ENCODE data around the gene ASAP3.

ASAP3 gene

DNA sequence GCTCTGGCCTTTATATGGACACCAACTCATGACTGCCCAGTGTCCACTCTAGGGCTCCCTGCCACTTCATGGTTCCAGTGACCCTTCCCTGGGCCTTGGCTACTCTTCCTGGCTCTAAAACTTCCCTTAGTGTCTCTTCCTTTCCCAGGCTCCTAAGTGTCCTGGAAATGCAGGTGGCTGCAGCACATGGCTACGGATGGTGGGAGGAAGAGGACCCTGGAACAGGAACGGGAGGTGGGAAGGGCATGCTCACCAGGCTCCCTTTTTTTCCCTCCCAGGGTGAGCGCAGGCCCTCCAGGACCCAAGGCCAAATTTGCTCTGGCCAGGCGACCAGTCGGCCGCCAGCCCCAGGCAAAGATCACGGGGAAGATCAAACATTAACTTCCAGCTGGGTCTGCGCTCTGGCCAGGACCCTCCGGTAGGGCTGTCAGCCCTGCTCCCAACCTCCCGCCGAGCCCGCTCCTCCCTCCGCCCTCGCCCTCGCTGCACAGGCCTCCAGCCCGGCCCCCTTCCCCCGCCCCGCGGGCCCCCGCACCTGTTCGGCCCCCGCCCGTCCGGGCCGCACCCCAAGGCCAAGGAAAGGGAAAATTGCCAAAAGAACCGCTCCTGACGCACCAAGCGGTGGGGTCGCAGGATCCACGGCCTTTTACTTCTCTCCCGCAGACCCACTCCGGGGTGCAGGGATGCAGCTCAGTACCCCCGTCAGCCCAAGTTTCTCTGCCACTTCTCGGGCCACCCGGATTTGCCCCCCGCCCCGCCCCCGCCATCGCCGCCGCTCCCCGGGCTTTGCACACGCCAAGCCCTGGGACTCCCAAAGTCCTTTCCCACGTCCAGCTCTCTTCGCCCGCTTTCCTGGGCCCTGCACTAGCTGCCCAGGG, 60.3 kb downstream of the ASAP3 start:
- no peak for DNase-seq (ENCODE audit: low read depth in 2 of 2)

DNA sequence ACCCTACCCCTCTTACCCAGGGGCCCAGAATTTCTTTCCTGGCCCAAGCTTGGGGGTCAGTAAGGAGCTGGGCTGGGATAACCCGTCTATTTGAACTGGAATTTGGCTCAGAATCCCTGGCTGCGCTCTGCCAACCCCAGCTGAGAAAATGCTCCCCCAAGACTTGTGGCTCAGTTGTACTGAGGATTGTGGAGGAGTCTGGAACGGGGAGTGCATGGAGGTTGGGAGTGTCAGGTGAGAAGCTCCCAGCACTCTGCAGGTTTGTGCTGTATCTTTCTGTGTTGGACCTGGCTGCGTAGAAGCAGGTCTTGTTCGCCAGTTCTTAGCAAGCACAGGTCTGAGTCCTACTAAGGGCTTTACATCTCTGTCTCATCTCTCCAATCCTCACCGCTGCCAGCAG, 61.0 kb downstream of the ASAP3 start:
- no peak for DNase-seq (ENCODE audit: low read depth in 2 of 2)

DNA sequence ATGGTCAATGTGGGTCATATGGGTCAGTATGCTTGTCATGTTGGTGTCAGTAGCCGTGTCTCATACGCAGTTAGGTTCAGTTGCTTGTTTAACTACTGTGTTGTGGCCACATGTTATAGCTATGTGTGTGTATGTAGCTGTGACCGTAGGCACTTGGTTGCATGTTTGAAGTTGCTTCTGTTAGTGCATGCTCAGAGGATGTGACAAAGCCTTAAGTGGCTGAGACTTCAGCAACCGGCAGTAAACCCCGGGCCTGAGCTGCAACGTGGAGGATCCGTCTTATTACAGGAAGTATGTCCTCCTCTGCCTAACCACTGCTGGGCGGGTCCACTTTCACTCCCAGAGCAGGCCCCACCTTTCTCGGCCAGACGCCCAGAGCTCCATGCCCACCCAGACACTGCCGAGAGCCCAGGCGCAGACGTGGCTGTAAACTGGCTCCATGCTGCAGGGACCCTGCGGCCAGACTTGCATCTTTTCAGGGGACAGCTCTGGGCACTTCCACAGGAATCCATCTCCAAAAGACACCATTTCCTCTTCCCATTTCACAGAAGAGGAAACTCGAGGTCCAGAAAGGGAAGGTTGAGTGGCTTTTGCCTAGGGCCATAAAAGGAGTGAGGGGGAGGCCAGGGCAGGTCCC, 61.6 kb downstream of the ASAP3 start:
- no peak for DNase-seq (ENCODE audit: low read depth in 2 of 2)

DNA sequence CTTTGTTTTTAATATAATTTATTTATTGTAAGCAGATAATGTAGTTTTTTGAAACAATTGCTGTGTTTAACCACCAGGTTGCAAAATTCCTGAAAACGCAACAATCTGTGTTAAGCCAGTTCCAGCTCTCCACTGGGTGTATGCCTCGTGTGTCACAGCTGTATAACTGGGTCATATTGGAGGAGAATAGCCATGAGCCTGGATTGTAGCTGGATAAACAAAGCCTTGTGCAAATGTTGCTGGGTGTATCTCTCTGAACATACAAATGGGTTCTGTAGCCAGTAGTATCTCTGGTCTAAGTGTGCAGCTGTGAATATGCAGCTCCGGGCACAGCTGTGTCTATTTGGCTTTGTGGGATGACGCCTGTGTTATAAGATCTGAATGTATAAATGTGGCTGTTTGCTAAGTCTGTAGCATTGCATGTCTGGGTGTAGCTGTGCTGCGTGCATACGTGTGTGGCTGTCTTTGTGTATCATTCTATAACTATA, 62.2 kb downstream of the ASAP3 start:
- no peak for DNase-seq (ENCODE audit: low read depth in 2 of 2)

DNA sequence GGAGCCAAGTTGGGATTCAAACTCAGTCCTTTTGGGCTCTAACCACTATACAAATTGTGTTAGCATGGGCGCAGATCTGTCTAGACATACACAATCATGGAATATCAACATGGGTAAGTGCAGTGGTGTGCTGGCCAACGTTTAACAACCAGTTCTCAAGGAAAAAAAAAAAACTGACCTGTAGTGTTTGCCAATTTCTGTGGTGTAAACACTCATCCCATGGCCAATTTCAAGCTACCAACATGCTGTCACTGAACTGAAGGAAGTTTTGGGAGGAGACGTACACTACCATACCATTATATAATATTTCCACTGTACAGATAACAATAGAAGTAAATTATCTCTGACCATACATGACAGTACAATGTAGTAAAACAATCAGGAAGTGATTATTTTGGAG, 62.6 kb downstream of the ASAP3 start:
- no peak for DNase-seq (ENCODE audit: low read depth in 2 of 2)

DNA sequence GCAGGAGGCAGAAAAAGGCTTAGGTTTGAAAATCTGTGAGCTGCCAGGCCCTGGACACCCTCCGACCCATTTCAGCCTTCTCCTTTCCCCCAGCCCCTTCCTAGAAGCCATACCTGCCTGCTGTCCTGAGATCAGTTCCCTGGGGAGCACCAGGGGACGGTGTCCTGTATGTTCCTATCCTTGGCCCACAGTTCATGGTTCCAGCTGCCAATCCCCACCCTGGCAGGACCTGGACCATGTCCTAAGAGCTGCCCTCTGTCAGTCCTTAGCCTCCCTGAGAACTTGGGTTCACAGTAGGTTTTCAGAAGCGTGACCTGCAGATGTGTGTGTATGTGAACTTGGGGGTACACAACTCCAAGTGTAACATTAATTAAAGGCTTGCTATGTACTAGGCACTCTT, 63.2 kb downstream of the ASAP3 start:
- DNase-seq (ENCODE audit: low read depth in 2 of 2): no peak

DNA sequence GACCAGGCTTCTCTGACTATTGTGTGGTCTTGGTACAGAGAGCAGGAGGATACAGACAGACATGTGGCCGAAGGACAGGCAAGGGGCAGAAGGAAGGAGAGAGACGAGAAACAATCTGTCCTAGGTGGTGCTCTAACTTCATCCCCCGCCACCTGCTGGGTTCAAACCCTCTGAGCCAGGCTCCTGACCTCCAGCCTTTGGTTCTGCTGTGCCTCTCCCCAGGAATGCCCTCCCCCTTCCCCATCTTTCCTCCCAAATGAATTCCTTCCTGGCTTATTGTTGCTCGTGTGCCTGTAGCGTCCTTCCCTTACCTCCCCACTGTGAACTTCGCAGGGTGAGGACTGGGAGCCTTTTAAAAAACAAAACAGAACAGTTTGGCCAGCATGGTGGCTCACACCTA, 64.8 kb downstream of the ASAP3 start:
- DNase-seq (ENCODE audit: low read depth in 2 of 2): no peak

DNA sequence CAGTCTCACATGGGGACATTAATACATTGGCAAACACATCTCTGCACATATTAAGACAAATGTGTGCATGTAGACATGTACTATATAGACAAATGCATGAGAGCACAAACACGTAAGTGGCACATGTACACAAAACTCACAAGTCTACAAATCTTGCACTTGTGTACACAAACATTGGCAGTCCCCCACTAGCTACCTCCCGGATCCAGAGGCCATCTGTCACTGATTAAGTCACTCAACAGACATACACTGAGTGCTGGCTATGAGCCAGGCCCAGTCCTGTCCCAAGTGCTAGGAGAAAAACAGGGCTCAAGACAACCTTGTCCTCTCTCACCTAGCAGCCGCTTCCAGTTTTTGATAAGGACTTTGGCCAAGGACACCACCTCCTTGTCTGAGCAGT, 66.4 kb downstream of the ASAP3 start:
- DNase-seq (ENCODE audit: low read depth in 2 of 2): no peak

DNA sequence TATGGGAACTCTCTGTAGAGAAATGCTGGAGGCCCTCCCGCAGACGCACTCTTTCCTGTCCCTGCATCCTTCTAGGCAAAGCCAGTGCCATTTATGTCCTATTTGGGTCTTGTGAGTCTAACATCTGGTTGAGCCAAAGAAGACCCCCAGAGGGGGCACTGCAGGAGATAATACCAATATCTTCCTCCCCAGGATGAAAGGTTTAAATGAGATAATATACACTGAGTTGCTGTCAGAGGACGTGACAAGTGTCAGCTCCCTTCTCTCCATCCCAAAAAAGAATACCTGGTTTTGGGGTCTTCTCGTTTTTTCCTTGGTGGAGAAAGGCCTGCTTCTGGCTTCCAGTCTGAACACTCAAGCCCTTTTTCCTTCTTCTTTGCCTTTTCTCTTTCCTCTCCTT, 67.0 kb downstream of the ASAP3 start:
- no peak for DNase-seq (ENCODE audit: low read depth in 2 of 2)

DNA sequence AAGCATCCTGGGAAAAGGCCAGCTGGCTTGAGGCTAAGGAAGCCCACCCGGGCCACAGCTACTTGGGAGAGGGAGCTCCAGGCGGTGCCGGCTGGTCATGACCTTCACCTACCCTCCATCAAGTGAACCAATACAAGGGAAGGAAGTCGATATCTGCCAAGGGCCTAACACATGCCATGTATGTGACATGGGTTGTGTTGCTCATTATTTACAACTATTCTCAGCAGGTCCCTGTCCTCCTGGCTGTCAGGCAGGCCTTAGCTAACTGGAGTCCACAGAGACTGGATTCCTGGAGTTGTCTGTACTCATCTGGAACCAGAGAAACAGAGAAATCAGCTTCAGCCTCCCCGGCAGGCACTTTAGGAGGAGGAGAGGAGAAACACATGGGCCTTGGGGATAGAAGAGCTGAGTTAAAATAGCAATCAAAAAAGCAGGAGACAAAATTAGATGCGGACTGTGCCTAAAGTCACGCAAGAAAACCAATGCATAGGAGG, 75.1 kb downstream of the ASAP3 start:
- no peak for DNase-seq (ENCODE audit: low read depth in 2 of 2)

DNA sequence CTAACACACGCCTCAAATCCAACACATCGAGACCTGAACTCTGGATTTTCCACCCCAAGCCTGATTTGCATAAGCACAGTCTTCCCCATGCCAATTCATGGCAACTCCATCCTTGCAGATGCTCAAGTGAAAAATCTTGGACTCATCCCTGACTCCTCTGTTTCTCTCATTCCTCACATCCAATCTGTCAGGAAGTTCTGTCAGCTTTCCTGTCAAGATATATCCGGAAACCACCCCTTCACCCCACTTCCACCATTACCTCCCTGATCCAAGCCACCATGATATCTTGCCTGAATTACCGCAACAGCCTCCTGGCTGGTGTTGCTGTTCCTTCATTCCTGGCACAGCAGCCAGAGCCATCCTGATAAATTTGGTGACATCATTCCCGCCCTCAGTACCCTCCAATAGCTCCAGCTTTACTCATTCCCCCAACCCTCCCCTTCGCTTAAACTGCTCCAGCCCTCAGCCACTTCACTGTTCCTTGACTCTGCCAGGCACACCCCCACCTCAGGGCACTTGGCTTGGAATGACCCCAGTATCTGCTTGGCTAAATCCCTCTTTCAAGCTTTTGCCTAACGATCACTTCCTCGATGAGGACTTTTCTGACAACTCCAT, 76.9 kb downstream of the ASAP3 start:
- DNase-seq (ENCODE audit: low read depth in 2 of 2): no peak

DNA sequence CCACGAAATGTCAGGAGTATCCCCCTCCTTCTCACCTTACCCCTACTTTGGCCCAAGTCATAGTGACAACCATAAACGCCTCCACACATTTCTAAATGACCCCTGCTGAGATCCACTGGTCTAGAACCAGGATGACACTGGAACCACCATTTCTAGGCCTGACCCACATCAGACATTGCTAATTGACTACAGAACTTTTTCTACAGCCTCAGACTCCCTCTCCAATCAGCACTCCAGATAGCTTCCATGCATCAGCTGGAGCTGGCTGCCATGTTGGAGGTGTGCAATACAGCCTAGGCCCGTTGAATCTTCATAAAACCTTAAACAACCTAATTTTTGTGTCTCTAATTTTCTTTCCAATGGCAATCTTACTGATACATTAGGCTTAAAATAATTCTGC, 78.0 kb downstream of the ASAP3 start:
- no peak for DNase-seq (ENCODE audit: low read depth in 2 of 2)

DNA sequence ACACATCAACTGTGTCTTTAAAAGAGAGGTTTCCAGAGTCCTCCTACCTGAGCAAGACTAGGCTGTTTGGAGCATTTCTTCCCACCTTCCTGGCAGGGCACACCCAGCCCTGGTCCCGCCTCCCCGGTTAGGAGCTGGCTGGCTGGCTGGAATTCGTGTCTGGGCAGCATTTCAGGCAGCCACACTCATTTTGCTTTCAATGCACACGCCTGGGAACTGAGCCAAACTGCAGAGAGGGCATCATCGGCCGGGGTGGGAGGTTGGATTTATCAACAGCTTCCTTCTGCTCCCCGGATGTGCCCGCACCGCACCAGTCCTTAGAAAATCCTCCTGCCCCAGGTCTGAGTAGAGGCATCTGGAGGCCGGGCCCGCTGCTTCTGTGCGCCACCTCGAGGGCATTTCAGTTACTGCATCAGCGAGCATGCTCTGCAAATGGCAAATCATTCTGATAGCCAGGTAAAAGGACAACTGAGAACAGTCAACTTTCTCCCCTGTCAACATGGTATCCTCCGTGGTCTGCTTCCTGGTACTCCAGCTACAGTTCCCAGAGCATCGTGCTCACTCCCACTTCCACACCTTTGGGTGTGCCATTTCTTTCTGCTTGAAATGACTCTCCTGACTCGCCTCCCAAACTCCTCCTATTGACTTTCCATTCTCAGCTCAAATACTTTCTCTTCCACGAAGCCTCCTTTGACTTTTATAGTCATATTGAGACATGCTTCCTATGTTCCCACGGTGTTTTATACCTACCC, 80.1 kb downstream of the ASAP3 start:
- DNase-seq (ENCODE audit: low read depth in 2 of 2): peak; percentile 58 to 59

DNA sequence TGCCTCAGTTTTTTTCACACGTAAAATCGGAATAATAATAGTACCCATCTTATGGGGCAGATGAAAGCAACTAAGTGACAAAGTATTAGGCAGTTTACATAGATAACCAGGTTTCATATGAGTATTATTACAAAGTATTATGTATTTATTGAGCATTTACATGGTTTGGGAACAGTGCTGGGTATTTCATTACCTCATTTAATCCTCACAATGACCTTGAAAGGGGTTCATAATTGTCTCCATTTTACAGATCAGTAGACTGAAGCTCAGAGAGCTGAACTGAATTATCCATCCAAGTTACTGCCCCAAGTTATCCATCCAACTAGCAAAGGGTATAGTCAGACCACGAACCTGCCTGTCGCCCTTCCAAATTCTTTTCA, 80.6 kb downstream of the ASAP3 start:
- DNase-seq (ENCODE audit: low read depth in 2 of 2): no peak

DNA sequence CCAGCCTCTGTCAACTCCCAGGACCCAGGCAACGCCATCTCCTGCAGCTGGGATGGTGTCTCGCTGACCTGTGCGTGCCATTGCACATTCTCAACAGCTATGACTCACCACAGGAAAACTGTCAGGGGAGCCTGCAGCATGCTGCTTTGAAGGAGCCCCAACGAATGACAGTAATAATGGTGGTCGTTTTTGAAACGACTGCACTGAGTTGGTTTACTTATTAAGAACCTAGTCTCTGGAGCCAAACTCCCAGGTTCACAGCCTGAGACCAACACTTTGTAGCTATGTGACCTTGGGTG, 81.0 kb downstream of the ASAP3 start:
- no peak for DNase-seq (ENCODE audit: low read depth in 2 of 2)

DNA sequence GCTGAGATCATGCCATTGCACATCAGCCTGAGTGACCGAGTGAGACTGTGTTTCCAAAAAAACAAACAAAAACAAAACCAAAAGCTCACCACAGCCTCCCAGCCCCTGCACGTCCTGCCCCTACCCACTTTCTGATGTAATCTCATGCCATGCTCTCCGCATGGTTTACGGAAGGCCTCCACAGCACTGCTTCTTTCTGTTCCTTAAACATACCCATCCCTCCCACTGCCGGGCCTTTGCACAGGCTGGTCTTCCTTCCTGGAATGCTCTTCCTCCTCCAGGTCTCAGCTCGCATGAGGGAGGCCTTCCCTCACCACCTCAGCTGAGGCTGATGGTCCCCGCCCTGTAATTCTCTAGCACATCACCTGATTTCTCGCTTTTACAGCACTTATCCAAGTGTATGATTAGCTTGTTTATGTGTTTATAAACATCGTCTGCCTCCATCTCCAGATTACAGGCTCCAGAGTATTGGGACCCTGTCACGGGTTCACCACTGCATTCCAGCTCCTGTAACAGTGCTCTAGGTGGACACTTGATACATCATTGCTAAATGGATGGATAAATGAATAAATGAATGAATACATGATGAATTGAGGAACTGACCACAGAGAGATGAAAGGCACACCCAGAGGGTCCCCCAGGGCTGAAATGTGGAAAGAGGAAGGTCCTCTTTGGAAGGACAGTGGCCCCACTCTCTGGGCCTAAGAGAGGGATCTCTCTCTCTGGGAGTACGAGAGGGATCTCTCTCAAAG, 81.5 kb downstream of the ASAP3 start:
- DNase-seq (ENCODE audit: low read depth in 2 of 2): no peak

DNA sequence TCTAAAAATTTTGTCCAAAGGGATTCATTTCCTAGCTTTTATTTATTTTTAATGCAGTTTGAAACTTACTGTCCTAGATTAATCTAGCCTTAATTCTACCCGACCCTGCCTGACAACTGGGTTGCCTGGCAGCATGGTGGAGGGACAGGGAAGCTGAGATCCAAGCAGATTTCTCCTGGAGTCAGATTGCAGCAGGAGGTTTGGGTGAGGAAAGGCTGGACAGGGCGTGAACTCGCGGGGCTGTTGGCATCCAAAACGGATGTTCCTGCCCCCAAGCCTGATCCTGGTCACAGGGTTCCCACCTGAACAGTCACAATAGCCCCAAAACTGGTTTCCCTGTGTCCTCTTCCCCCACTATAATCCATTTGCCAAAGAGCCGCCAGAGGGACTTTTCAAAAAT, 82.7 kb downstream of the ASAP3 start:
- no peak for DNase-seq (ENCODE audit: low read depth in 2 of 2)

DNA sequence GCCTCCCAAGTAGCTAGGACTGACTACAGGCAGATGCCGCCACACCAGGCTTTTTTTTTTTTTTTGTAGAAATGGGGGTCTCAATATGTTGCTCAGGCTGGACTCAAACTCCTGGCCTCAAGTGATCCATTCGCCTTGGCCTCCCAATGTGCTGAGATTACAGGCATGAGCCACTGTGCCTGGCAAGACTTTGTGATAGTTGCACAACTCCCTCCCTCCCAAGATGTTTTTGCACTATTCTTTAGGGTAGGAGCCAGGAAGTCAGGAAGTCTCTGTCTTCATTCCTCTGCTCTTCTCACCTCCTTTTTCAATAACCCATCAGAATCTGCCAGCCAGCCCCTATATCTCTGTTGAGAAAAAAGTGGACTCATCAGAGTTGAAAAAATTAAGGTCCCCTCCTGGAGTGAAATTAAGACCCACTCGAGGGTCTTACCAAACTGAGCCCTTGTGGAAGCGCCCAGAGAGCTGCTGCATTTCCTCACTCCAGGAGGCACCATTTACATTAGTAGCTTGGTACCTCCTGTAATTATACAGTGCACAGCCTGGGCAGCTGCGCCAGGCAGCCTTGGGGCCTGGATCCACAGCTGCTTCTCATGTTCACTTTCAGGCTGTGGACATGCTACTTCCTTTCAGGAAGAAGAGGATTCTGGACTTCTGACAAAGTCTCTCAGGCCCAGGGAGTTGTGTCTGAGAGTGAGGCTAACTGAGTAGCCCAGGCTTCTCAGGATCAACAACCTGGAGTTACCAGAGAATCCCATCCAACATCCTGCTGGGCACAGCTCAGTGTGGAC, 83.5 kb downstream of the ASAP3 start:
- no peak for DNase-seq (ENCODE audit: low read depth in 2 of 2)

DNA sequence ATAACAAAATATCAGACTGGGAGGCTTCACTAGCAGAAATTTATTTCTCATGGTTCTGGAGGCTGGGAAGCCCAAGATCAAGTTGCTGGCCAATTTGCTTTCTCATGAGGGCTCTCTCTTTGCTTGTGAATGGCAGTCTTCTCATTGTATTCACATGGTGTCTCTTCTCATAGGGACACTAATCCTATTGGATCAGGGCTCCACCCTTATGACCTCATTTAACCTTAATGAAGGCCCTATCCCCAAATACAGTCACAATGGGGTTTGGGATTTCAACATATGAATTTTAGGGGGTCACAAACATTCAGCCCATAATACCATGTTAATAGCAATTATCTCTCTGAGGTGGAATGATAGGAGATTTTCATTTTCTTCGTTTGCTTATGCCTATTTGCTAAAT, 84.8 kb downstream of the ASAP3 start:
- no peak for DNase-seq (ENCODE audit: low read depth in 2 of 2)

DNA sequence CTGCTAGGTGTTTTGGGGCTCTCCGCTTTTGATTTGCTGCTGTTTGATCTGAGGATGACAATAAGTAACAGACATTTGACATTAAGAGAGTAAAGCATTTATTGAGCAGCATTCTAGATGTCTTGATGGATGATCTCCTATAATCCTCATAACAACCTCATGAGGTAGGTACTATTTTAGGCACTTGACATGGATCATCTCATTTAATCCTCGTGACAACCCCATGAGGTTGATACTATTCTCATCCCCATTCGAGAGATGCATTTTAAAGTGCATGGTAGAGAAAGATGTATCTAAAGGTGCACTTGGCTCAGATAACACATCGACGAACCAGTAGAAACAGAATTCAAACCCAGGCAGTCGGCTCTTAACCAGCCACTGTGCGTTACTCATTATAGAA, 86.1 kb downstream of the ASAP3 start:
- DNase-seq (ENCODE audit: low read depth in 2 of 2): no peak

DNA sequence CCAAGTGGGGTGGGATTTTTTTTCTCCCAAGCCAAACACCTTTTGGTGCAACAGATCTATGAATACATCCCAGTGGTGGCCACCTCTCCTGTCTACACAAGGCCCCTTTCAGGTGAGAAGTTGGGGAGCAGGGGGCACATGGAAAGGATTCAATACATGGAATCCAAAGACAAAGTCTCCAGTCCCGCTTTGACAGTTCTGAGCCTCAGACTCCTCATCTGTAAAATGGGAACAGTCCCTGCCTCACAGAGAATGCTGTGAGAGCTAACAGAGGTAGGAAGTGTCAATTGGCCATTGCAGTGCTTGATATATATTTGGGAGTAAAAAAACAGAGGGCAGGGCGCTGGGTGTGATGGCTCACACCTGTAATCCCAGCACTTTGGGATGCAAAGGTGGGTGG, 87.6 kb downstream of the ASAP3 start:
- DNase-seq (ENCODE audit: low read depth in 2 of 2): no peak
